ENCODE data around the gene SYNGR1.
"Not testable (repeated sequence)": the region's sequence is repeated elsewhere in the genome, so short reads cannot be mapped to it uniquely, and the experiment has no call there.

The SYNGR1 gene

DNA sequence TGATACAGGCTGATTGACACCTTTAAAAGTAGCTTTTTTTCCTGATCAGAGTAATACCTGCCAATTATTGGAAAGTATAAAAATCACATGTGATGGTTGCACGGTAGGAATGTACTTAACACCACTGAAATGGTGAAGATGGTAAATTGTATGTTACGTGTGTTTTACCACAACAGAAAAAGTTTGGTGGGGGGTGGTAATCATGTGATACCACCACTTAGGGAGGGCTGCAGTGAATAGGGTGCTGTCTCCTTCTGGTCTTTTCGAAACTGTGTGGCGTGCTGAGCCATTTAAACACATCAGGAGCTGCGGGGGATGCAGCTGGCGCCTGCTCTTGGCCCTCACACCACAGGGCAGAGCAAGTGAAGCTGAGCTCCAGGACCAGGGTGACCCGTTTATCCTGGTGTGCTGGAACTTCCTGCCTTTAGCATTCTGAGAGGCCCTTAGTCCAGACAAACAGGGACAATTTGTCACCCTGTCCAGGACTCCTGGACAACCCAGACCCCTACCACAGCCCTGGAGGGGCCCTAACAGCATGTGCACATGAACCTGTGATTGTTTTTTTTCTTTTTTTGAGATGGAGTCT, 2.6 kb downstream of the SYNGR1 start:
- no peak for DNase-seq

DNA sequence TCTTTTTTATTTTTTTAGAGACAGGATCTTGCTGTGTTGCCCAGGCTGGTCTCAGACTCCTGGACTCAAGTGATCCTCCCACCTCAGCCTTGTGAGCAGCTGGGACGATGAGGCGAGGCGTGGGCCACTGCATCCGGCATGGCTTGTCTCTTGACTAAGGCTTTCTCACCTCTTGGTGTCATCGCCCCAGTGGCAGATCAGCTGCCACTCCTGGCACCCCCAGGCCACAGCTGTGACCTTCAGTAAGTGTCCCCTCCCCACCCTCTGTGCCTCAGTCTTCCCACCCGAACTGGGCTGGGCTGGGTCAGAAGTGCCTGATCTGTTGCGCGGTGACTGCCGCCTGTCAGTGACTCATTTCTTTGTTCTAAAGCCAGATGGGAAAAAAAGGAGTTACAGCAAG, 3.6 kb downstream of the SYNGR1 start:
- DNase-seq, result no peak

DNA sequence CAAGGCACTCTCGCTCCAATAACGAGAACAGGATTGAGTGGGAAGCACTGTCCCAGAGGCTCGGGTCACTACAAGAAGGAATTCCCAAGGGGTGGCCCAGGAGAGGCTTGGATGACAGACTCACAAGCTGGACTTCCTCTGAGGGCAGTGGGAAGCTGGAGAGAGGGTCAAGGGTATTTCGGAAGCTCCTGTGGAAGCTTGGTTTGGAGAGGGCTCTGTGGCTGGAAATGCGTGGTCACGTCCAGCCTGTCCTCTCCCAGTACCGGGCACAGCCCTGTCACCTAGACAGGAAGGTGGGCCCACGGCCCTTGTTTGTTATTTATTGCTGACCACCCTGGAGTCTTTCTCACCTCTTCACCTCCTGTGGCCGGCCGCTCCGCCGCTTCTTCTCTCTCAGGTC, 5.3 kb downstream of the SYNGR1 start:
- DNase-seq, result no peak

GRCh38 chr22:39355805-39356204, 6.0 kb downstream of the SYNGR1 start:
- not testable (repeated sequence) for DNase-seq

GRCh38 chr22:39356464-39356863, 6.7 kb downstream of the SYNGR1 start:
- DNase-seq, result no peak

DNA sequence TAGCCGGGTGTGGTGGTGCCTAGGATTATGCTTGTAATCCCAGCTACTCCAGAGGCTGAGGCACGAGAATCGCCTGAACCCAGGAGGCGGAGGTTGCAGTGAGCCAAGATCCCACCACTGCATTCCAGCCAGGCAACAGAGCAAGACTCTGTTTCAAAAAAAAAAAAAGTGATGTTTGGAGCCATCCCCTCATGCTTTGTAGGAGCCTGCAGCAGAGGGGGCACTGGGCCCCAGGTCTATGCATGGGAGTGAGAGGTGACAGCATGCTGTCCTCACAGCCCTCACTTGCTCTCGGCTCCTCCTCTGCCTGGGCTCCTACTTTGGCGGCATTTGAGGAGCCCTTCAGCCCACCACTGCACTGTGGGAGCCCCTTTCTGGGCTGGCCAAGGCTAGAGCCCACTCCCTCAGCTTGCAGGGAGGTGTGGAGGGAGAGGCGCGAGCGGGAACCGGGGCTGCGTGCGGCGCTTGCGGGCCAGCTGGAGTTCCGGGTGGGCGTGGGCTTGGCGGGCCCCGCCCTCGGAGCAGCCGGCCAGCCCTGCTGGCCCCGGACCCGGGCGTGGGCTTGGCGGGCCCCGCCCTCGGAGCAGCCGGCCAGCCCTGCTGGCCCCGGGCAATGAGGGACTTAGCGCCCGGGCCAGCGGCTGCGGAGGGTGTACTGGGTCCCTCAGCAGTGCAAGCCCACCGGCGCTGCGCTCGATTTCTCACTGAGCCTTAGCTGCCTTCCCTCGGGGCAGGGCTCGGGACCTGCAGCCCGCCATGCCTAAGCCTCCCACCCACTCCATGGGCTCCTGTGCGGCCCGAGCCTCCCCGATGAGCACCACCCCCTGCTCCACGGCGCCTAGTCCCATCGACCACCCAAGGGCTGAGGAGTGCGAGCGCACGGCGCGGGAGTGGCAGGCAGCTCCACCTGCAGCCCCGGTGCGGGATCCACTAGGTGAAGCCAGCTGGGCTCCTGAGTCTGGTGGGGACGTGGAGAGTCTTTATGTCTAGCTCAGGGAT, 7.6 kb downstream of the SYNGR1 start:
- DNase-seq, result not testable (repeated sequence)

- DNase-seq, result not testable (repeated sequence)
Measured at GRCh38 chr22:39358197-39358596, 8.4 kb downstream of the SYNGR1 start.

DNA sequence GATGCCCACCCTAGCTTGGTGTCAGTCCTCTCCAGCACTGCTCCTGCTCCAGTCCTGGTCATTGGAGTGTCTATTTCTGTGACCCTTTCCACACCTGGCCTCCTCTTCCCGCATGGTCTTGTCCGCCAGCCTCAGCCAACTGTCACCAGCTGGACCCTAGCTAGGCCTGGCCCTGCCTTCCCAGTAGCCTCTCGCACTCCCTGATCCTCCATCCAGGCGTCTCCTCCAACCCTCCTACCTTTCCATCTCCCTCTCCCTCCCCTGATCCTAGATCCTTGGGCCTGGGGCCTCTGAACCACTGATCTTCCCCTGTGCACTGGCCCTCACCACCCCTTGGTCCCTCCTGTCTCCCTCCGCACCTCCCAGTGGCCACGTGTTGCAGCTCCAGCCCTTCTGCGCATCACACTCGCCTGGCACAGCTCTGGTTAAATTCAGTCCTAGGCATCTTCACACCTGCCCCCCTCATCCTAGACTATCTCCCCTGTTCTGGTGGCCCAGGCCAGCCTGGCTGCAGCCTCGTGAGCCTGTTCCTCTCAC, 9.9 kb downstream of the SYNGR1 start:
- DNase-seq, result no peak

- no peak for DNase-seq
Measured at GRCh38 chr22:39360242-39360641, 10.5 kb downstream of the SYNGR1 start.

DNA sequence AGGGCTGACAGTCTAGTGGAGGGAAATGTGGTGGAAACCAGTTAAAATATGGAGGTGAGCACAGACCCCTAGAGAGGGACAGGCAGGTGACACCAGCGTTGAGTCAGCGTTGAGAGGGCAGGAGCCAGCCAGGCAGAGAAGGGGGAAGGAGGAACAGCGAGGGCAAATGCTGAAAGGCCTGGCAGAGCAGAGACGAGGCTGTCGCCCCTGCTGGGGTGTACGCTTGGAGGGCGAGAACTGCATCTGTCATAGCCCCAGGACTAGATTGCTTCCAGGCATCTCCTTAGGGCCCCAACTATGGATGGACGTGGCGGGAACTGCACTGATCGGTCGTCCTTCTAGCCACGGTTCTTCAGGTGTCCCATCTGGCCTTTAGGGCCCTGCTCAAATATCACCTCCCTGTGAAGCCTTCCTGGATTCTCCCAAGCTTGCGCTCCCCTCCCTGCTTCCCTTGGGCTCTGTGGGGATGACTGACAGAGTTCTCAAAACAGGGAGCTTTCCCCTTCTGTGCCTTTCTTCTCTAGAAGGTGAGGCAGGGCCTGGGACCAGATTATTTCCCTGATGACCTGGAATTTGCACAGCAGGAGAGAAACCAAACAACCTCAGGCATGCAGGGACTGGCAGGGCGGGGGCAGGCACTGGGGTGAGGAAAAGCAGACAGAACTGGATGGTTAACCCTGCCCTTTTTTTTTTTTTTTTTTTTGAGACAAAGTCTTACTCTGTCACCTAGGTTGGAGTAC, 11.1 kb downstream of the SYNGR1 start:
- DNase-seq, result no peak

- DNase-seq, result no peak
Measured at GRCh38 chr22:39361496-39361895, 11.7 kb downstream of the SYNGR1 start.

GRCh38 chr22:39362271-39362670, 12.5 kb downstream of the SYNGR1 start:
- DNase-seq, result no peak

DNA sequence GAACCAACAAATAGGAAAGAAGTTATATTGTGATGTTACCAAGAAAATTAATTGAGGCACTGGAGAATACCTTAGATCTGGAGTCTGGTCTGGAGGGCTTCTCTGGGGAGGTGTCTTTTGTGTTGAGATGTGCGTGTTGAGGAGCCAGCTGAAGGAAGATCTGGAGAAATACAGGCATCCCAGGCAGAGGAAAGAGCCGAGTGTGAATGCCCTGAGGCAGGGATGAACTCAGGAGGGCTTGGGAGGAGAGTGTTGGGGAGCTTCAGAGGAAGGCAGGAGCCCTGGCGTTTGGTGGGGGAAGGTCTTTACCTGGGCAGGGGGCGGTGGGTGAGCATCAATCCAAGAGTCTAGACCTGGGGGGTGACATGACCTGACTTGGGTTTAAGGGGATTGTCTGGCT, 13.1 kb downstream of the SYNGR1 start:
- no peak for DNase-seq

GRCh38 chr22:39363751-39364515, 14.1 kb downstream of the SYNGR1 start:
- DNase-seq, result no peak

DNA sequence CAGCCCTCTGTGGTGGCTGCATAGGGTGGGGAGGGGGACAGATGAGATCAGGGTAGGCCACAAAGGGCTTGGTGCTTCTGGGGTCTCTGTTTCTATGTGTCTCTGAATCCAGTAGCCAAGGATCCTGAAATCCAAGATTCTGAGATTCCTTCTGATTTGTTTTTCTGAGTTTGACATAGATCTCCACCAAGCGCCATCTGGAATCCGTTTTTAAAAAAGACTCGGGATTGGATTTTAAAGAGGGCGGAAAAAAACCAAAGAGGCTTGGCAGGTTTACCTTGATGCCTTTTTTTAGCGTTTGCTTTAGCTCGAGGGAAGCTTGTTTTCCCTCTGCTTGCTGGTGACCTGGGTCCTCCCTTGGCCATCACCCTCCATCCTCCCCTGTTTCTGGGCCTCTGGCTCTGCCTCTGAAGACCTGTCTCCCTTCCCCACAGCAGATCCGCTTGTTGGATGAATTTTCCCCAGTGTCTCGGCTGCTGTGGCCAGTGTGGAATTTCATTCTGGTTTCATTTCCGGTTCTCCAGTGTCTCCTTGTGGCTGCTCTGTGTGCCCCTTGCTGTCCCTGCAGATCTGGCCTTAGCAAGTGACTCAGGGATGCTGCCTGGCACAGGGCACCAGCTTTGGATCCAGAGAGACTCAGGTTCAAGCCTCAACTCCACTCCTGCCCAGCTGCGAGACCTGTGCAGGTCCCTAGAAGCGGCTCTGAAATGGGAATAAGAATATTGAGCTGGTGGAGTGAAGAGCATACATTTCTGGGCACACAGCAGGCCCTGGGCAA, 15.1 kb downstream of the SYNGR1 start:
- DNase-seq, result no peak

DNA sequence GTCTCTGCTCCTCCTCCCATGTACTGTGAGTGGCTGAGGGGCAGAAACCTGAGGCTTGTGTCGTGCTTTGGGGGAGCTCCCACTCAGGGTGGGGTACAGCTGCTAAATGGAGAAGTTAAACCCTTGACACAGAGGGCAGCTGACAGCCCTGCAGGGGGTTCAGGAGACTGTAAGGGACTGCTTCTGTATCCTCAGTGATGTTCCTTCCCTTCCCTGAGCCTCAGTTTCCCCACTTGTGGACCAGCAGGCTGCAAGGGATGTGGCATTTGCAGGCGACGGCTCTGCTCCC, 15.6 kb downstream of the SYNGR1 start:
- DNase-seq, result no peak

DNA sequence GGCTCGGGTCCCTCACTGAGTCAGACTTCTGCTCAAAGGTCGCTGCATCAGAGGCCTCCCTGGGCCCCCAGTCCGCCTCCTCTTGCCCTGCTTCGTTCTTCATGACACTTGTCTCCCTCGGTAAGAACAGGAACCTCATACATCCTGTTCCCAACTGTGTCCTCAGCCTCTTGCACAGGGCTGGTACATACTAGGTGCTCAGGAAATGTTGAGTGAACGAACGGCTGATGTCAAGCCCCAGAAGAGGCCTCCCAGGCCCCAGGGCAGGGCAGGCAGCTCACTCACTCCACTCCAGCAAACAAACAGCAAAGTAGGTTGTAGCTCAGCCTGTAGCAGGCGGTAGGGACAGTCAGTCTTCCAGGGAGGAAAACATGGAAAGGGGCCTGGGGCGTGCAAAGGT, 17.2 kb downstream of the SYNGR1 start:
- DNase-seq, result no peak

DNA sequence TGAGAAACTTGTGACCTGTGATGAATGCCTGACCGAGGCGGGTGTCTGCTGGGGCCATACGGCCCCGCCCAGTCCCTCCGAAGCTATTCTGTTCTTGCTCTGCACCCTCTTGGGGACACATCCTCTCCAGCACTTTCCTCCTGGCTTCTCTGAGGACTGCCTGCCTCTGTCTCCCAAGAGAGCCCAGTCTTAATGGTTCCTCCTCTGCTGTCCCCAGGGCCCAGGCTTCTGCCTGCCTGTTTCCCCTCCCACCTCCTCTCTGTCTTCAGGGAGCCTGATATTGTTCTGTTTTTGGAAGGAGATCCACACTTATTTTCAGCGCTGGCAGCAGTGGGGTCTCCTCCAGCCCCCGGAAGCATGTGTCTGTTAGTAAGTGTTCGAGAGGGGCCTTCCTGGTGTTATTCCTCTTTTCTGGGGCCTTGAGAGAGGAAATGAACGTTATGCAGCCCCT, 18.7 kb downstream of the SYNGR1 start:
- no peak for DNase-seq

DNA sequence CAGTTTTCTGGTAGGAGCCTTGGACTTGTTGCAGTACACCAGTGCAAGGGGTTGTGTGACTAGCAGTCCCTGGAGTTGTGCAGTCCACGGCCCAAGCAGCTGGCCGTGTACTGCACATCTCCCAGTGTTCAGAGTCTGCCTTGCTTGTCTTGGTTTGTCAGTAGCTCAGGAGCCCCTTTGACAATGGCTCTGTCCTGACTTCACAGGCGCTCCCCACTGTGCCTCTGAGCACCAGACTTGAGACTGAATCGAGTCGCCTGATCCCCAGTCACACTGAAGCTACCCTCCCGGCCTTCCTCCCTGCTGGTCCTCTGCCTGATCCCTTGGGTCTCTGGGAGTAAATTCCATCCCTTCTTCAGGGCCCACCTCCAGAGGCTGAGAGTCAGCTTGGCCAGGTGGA, 19.4 kb downstream of the SYNGR1 start:
- DNase-seq, result no peak

- DNase-seq, result no peak
Measured at GRCh38 chr22:39369586-39369985, 19.8 kb downstream of the SYNGR1 start.

- DNase-seq, result no peak
Measured at GRCh38 chr22:39371732-39372131, 21.9 kb downstream of the SYNGR1 start.

DNA sequence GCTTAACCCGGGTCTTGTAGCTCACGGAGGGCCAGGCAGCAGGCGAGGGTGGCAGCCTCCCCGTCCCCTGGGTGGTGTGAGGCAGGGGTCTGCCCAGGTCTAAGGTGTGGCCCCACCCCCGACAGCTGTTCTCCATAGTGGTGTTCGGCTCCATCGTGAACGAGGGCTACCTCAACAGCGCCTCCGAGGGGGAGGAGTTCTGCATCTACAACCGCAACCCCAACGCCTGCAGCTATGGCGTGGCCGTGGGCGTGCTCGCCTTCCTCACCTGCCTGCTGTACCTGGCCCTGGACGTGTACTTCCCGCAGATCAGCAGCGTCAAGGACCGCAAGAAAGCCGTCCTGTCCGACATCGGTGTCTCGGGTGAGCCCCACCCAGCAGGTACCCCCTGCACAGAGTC, 24.4 kb downstream of the SYNGR1 start:
- DNase-seq, result no peak

Measured in NCI-H1436 (cell line).